ENCODE results near the gene SPAG8. TPM values are rescaled to one million over a fixed set of nuclear protein-coding genes. Genes with fewer than 3 reads are reported as not detected.

The SPAG8 gene
- total RNA-seq, 2 experiments from 2014 or later = 1.1 to 3.6 TPM

- Histone ChIP-seq H3K4me3 (ENCODE audit: low read depth, low read length, poor library complexity, severe bottlenecking) (peak overlapping the region; percentile 93), H4K20me1 (ENCODE audit: insufficient read depth, low read length) (no peaks in the 10 kb centered on the region), H2AFZ (ENCODE audit: low read length) (no peak overlapping the region), H3K79me2 (ENCODE audit: insufficient read depth, low read depth, low read length) (peaks cover 10% of the 10 kb centered on the region; the same call in 1 of the 2 replicates), H3K4me2 (ENCODE audit: low read length) (peak overlapping the region; percentile 93), H3K4me1 (ENCODE audit: insufficient read depth, low read length, poor library complexity, severe bottlenecking) (peaks cover 29% of the 10 kb centered on the region), H3K36me3 (ENCODE audit: insufficient read depth, low read length) (no peaks in the 10 kb centered on the region), H3K9me3 (ENCODE audit: low read length) (0 out of 2 replicates have a peak, but pooled peaks cover 4% of the 10 kb centered on the region), H3K9me2 (ENCODE audit: insufficient read depth, low read length) (no peaks in the 10 kb centered on the region), H3K27ac (ENCODE audit: low read depth, low read length, poor library complexity, severe bottlenecking) (peak overlapping the region; percentile 82)
- peak; percentile 30 for DNase-seq (ENCODE audit: low spot score)
- intact Hi-C loops (cut with micrococcal nuclease; ENCODE audit: unreplicated experiment) = loop anchor here (2.0 to 5.0 kb wide), 4 partner anchors 57 to 191 kb away; partner anchors contain the start of genes GBA2 and RGP1
- ChIA-PET POLR2A (interaction anchor here (0.6 to 2.2 kb wide), 11 partner anchors 9 to 220 kb away, joined by 3 to 7 read pairs (median 4); partner anchors contain the start of genes ARHGEF39, GBA2, RGP1 and TLN1), CTCF (ENCODE audit: unreplicated experiment) (no interaction called here)
- BruUV-seq (replicated peaks) = TSS peak; percentile 83
- TF ChIP-seq CTCF (conservative IDR thresholded peaks at IDR 0.05; ENCODE audit: low read length) (peak; percentile 73), EZH2phosphoT487 (IDR thresholded peaks at IDR 0.05; ENCODE audit: borderline replicate concordance, low read depth, low read length) (no peak)
These were observed 1.5 kb upstream of the SPAG8 start for GRCh38 chr9:35813434-35814105.

DNA sequence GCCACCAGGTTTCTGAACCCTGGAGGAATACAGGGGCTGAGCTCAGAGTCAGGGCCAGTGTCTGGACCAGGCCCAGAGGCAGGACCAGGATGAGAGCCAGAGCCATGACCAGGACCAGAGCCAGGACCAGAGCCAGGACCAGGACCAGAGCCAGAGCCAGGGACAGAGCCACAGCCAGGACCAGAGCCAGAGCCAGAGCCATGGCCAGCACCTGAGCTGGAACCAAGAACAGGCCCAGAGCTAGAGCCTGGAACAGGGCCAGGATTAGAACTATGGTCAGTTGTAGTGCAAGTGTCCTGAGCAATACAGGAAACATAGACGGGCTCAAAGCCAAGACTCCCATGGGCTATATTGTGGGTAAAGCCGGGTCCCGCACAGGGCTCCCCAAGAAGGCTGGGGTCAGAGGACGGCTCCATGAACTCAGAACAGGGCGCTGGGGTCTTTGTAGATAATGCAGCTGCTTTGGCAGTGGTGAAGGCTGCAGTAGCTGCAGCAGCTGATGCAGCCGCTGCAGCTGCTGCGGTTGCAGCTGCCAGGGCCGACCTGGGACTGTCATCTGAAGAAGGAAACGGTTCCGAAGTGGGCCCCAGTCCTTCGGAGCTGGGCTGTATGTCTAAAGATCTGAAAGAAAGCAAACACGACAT is 559 bp downstream of the SPAG8 start:
- H3K36me3 ChIP-seq (ENCODE audit: insufficient read depth, low read length) = no peaks in the 10 kb centered on the region
- DNase-seq (ENCODE audit: low spot score) = no peak
- H4K20me1 ChIP-seq (ENCODE audit: insufficient read depth, low read length) = no peaks in the 10 kb centered on the region
- no peaks in the 10 kb centered on the region for H3K9me2 ChIP-seq (ENCODE audit: insufficient read depth, low read length)
- H3K9me3 ChIP-seq (ENCODE audit: low read length) = 0 out of 2 replicates have a peak, but pooled peaks cover 3% of the 10 kb centered on the region
- H3K79me2 ChIP-seq (ENCODE audit: insufficient read depth, low read depth, low read length) = peaks cover 10% of the 10 kb centered on the region; the same call in 1 of the 2 replicates
- H3K27ac ChIP-seq (ENCODE audit: low read depth, low read length, poor library complexity, severe bottlenecking) = no peak overlapping the region
- H2AFZ ChIP-seq (ENCODE audit: low read length) = peak overlapping the region; percentile 54
- H3K4me3 ChIP-seq (ENCODE audit: low read depth, low read length, poor library complexity, severe bottlenecking) = peak overlapping the region; percentile 67
- peaks cover 29% of the 10 kb centered on the region for H3K4me1 ChIP-seq (ENCODE audit: insufficient read depth, low read length, poor library complexity, severe bottlenecking)
- H3K4me2 ChIP-seq (ENCODE audit: low read length) = peak overlapping the region; percentile 93
- CTCF ChIA-PET (ENCODE audit: unreplicated experiment) = no interaction called here
- no TSS peak for BruUV-seq (replicated peaks)
- intact Hi-C loops (cut with micrococcal nuclease; ENCODE audit: unreplicated experiment) = loop anchor here (1.0 to 5.0 kb wide), 2 partner anchors 79 to 189 kb away; partner anchors contain the start of genes CREB3 and TLN1
- POLR2A ChIA-PET = interaction anchor here (0.6 to 1.8 kb wide), 10 partner anchors 11 to 192 kb away, joined by 3 to 5 read pairs (median 4); no protein-coding TSS in a partner anchor
- no peak for TF ChIP-seq EZH2phosphoT487 (IDR thresholded peaks at IDR 0.05; ENCODE audit: borderline replicate concordance, low read depth, low read length)
- no peak for TF ChIP-seq CTCF (conservative IDR thresholded peaks at IDR 0.05; ENCODE audit: low read length)
